ENCODE data around the gene FAM83D. TPM values are rescaled to one million over a fixed set of nuclear protein-coding genes. Genes with fewer than 3 reads are reported as not detected.
A peak's percentile ranks its signal among the peaks of the same experiment; 100 is the strongest.

FAM83D gene
- total RNA-seq, 1 donor from 2014 or later, result 0.77 TPM

- no peak overlapping the region for H3K4me3 ChIP-seq
- DNase-seq, result no peak
- TF ChIP-seq CTCF (IDR thresholded peaks at IDR 0.05; ENCODE audit: borderline replicate concordance), result no peak
- intact Hi-C loops (cut with micrococcal nuclease), result no loop called here
- no peaks in the 10 kb centered on the region for H3K9me3 ChIP-seq (replicated peaks)
- H3K4me1 ChIP-seq, result peaks cover 55% of the 10 kb centered on the region
- H3K27ac ChIP-seq (replicated peaks), result peak overlapping the region; percentile 66
- no peaks in the 10 kb centered on the region for H3K27me3 ChIP-seq (ENCODE audit: low read depth)
- H3K36me3 ChIP-seq, result peaks cover 33% of the 10 kb centered on the region
These were observed 49.4 kb downstream of the FAM83D start for GRCh38 chr20:38975539-38976120.

- no peak for DNase-seq
- H3K4me1 ChIP-seq, result peaks cover 50% of the 10 kb centered on the region
- H3K4me3 ChIP-seq, result no peak overlapping the region
- peak overlapping the region; percentile 69 for H3K27ac ChIP-seq (replicated peaks)
- intact Hi-C loops (cut with micrococcal nuclease), result no loop called here
- H3K27me3 ChIP-seq (ENCODE audit: low read depth), result no peaks in the 10 kb centered on the region
- no peaks in the 10 kb centered on the region for H3K9me3 ChIP-seq (replicated peaks)
- peaks cover 13% of the 10 kb centered on the region for H3K36me3 ChIP-seq
- TF ChIP-seq CTCF (IDR thresholded peaks at IDR 0.05; ENCODE audit: borderline replicate concordance), result no peak
These were observed 53.2 kb downstream of the FAM83D start for GRCh38 chr20:38979434-38979833.

- peak overlapping the region; percentile 69 for H3K27ac ChIP-seq (replicated peaks)
- H3K27me3 ChIP-seq (ENCODE audit: low read depth), result no peaks in the 10 kb centered on the region
- TF ChIP-seq CTCF (IDR thresholded peaks at IDR 0.05; ENCODE audit: borderline replicate concordance), result no peak
- DNase-seq, result no peak
- peaks cover 50% of the 10 kb centered on the region for H3K4me1 ChIP-seq
- H3K9me3 ChIP-seq (replicated peaks), result no peaks in the 10 kb centered on the region
- intact Hi-C loops (cut with micrococcal nuclease), result no loop called here
- H3K36me3 ChIP-seq, result peaks cover 13% of the 10 kb centered on the region
- H3K4me3 ChIP-seq, result no peak overlapping the region
These were observed 53.6 kb downstream of the FAM83D start for GRCh38 chr20:38979842-38980241.

GRCh38 chr20:38982291-38982690 lies 56.1 kb downstream of the FAM83D start:
- TF ChIP-seq CTCF (IDR thresholded peaks at IDR 0.05; ENCODE audit: borderline replicate concordance), result no peak
- Histone ChIP-seq H3K27ac (replicated peaks) (no peak overlapping the region), H3K4me3 (no peak overlapping the region), H3K27me3 (ENCODE audit: low read depth) (no peaks in the 10 kb centered on the region), H3K4me1 (peaks cover 64% of the 10 kb centered on the region), H3K9me3 (replicated peaks) (no peaks in the 10 kb centered on the region), H3K36me3 (peaks cover 13% of the 10 kb centered on the region)
- intact Hi-C loops (cut with micrococcal nuclease), result no loop called here
- DNase-seq, result no peak

GRCh38 chr20:38985060-38985459 lies 58.8 kb downstream of the FAM83D start:
- peaks cover 15% of the 10 kb centered on the region for H3K36me3 ChIP-seq
- no peak for DNase-seq
- intact Hi-C loops (cut with micrococcal nuclease), result no loop called here
- peak overlapping the region; percentile 72 for H3K27ac ChIP-seq (replicated peaks)
- H3K27me3 ChIP-seq (ENCODE audit: low read depth), result no peaks in the 10 kb centered on the region
- peaks cover 44% of the 10 kb centered on the region for H3K4me1 ChIP-seq
- H3K4me3 ChIP-seq, result no peak overlapping the region
- no peak for TF ChIP-seq CTCF (IDR thresholded peaks at IDR 0.05; ENCODE audit: borderline replicate concordance)
- H3K9me3 ChIP-seq (replicated peaks), result no peaks in the 10 kb centered on the region

Data from left ventricle myocardium inferior (tissue), 1 donor.